GM12801 (cell line): ENCODE measurements around the gene CADPS.

Experiments
- TF ChIP-seq, protein P1 (sequence below): IDR thresholded peaks from one replicate; pipeline ENCODE4 v1.5.1; 2011; ENCODE audit warnings: control low read depth; ENCODE audit not compliant: insufficient read length; ENCODE audit errors: extremely low read depth

Gene CADPS

DNA sequence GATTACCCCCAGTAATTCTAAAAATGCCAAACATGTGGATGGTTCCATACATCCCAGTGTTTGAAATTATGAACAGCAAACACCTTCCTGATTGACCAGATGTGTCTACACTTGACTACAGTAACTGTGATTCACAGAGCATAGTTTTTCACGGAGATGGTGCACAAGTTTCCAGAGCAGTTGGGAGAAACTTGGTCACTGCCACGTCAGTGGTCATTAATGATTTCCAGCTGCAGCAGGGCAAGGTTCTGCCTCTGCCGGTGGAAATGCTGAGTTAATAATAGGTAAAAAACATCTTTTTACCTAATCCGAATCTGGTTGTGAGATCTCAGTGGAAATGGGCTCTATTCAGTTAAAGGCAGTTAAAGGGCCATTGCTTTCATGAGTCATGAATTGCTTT is 347.7 kb downstream of the CADPS start:
- TF ChIP-seq, protein P1, sequence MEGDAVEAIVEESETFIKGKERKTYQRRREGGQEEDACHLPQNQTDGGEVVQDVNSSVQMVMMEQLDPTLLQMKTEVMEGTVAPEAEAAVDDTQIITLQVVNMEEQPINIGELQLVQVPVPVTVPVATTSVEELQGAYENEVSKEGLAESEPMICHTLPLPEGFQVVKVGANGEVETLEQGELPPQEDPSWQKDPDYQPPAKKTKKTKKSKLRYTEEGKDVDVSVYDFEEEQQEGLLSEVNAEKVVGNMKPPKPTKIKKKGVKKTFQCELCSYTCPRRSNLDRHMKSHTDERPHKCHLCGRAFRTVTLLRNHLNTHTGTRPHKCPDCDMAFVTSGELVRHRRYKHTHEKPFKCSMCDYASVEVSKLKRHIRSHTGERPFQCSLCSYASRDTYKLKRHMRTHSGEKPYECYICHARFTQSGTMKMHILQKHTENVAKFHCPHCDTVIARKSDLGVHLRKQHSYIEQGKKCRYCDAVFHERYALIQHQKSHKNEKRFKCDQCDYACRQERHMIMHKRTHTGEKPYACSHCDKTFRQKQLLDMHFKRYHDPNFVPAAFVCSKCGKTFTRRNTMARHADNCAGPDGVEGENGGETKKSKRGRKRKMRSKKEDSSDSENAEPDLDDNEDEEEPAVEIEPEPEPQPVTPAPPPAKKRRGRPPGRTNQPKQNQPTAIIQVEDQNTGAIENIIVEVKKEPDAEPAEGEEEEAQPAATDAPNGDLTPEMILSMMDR: no peak

DNA sequence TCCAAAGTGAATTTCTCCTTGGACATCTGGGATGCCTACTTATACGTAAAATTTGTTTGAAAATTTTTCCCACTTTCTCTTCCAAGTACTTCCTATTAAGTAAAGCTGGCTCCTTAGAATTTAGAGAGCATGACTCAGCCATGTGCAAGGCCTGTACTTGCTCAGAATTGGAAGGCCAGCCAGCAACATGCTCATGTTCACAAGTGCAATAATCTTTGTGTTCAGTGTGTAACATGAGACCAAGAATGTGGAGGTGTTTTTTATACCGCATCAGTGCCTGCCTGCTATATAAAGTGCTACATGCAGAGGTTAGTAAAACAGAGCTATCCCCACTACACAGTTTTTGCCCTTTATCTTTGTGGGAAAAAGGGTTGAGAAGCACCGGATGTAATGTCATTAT is 349.9 kb downstream of the CADPS start:
- TF ChIP-seq, protein P1: no peak

DNA sequence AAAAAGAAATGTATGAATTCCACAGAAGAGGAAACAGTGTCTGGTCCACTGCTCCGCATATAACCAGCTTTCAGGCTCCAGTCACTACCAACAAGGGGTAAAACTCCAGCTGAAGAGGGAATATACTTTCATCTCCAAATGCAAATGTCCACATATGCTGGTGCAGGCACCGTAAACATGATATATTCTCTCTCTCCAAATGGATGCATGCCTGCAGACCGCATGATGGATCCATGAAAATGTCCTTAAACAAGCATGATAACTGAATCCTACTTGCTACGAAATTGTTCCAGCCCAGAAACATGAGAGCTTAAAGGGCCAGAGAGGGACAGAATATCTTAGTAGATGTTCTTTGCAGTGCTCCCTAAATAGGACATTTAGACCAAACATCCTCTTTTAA is 351.5 kb downstream of the CADPS start:
- TF ChIP-seq, protein P1: no peak

DNA sequence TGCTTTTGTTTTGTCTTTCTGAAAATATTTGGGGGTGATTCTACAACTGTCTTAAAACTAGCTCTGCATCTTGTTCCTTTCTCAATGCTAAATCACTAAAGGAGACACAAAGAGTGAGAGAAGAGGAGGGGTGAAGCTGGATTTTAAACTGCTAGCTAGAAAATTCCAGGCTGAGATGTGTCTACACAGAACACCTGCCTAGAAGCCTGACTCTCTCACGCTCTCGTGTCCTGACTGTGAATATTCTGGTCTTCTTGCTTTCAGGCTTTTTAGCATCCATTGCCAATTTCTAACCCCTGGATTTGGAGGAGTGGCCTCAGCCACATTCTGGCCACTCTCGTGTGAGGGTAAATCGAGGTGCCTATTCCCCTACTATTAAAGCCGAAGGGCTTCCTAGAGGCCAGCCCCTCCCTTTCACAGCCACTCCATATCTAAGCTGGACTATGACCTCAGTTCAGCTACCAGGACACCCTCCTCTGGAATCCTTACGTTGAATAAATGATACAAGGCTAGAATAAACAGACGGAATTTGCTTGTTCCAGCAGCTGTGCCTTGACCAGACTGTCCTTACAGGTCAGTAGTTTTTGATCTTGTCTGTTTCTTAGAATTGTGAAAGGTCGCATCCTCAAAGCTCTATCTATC is 353.6 kb downstream of the CADPS start:
- TF ChIP-seq, protein P1: no peak

DNA sequence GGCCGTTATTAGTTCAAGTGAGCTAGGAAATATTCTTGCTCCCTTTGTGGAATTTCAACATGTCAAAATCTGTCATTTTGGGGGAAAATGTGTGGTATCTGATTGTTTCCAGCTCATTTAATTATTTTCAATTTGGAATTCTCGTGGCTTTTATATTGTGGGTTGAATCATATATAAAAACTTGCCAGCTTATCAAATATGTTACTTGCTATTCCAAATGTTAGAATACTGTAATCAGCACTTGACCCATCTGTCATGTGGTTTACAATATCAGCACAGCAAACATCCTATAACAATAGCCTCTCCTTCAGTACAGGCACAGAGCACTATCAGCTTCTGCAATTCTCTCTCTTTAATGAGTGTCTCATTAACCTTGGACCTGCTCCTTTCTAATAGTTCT is 371.7 kb downstream of the CADPS start:
- TF ChIP-seq, protein P1: no peak

DNA sequence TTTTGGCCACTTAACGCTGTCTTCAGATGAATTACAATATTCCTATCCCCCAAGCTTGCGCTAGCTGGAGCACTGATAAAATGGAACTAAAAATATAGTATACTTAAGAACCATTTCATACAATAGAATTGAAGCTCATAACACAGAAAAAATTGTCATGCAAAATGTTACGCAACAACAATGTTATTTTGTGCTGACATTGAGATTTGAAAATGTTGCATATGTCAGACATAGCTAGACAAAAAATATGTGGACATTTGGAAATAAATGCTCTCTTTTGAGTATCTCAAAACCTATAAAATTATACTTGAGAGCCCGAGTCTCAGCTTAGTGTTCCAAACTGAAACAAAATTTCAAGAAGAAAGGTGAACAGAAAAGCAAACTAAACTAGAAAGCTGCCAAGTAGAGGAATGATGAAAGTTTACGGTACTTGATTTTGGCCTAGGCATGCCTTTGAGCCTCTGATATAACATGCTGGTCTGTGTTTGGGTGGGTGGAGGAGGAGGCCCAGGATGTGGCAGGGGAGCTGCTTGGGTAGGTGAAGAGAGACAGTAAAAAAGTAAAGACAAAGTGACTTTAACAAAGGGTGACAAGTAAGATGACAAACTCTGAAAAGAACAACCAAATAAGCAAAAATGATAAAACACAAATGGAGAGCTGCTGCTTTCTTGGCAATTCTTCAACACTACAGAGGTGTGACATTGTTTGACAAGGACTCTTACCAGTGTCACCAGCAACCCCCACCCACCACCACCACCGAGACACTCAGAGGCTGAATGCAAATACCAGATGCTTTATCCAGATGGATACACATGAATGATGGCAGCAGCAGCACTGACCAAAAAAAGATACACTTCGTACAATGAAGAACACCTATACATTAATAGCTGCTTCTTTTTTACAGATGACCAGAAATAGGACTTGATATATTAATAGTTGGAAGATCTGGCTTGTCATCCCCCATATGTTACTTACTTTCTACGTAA is 372.6 kb downstream of the CADPS start:
- TF ChIP-seq, protein P1: no peak

DNA sequence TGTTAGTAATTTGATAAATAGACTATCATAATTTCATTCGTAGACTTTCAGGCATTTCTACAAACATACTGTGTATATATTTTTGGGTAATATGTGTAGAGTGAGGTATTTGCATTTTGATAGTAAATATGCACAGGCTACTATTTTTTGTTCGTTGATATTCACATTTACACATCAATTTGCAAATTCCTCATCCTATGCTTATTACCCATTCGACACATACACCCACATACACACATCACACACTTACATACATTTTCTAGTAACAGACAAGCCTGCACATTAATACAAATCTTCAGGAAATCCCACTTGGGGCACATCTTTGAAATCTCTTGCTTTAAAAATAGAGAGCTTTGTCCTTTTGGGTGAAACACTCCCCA is 373.9 kb downstream of the CADPS start:
- TF ChIP-seq, protein P1: no peak
